ENCODE results near the gene ANGPTL4.

Gene ANGPTL4

GRCh38 chr19:8396563-8397203 is 32.7 kb downstream of the ANGPTL4 start:
- H3K27me3 ChIP-seq (ENCODE audit: insufficient read depth, insufficient read length), result no peaks in the 10 kb centered on the region
- peak overlapping the region; percentile 43 for H3K9ac ChIP-seq (ENCODE audit: insufficient read length, low read depth)
- TF ChIP-seq SUZ12 (IDR thresholded peaks at IDR 0.05; ENCODE audit: extremely low read depth, insufficient read depth, insufficient read length) (no peak), ZNF274 (IDR thresholded peaks at IDR 0.05; ENCODE audit: low read depth, low read length) (no peak), YY1 (IDR thresholded peaks at IDR 0.05; ENCODE audit: insufficient read depth, insufficient read length) (no peak)
- H3K4me3 ChIP-seq (ENCODE audit: insufficient read length, low read depth), result no peak overlapping the region
- H3K36me3 ChIP-seq (ENCODE audit: insufficient read depth, insufficient read length, low read length), result peaks cover 47% of the 10 kb centered on the region
- DNase-seq (ENCODE audit: low read depth, low spot score), result peak; percentile 28
- H3K4me1 ChIP-seq (ENCODE audit: insufficient read depth, insufficient read length), result peaks cover 28% of the 10 kb centered on the region
- no peaks in the 10 kb centered on the region for H3K9me3 ChIP-seq (ENCODE audit: insufficient read depth, low read length)

GRCh38 chr19:8397271-8397670 is 33.3 kb downstream of the ANGPTL4 start:
- no peaks in the 10 kb centered on the region for H3K9me3 ChIP-seq (ENCODE audit: insufficient read depth, low read length)
- H3K4me1 ChIP-seq (ENCODE audit: insufficient read depth, insufficient read length), result peaks cover 22% of the 10 kb centered on the region
- no peaks in the 10 kb centered on the region for H3K27me3 ChIP-seq (ENCODE audit: insufficient read depth, insufficient read length)
- no peak overlapping the region for H3K4me3 ChIP-seq (ENCODE audit: insufficient read length, low read depth)
- peak overlapping the region; percentile 43 for H3K9ac ChIP-seq (ENCODE audit: insufficient read length, low read depth)
- H3K36me3 ChIP-seq (ENCODE audit: insufficient read depth, insufficient read length, low read length), result peaks cover 52% of the 10 kb centered on the region
- no peak for TF ChIP-seq SUZ12 (IDR thresholded peaks at IDR 0.05; ENCODE audit: extremely low read depth, insufficient read depth, insufficient read length)
- TF ChIP-seq YY1 (IDR thresholded peaks at IDR 0.05; ENCODE audit: insufficient read depth, insufficient read length), result no peak
- no peak for TF ChIP-seq ZNF274 (IDR thresholded peaks at IDR 0.05; ENCODE audit: low read depth, low read length)
- no peak for DNase-seq (ENCODE audit: low read depth, low spot score)

- Histone ChIP-seq H3K27me3 (ENCODE audit: insufficient read depth, insufficient read length) (no peaks in the 10 kb centered on the region), H3K36me3 (ENCODE audit: insufficient read depth, insufficient read length, low read length) (peaks cover 56% of the 10 kb centered on the region), H3K4me3 (ENCODE audit: insufficient read length, low read depth) (no peak overlapping the region), H3K9ac (ENCODE audit: insufficient read length, low read depth) (peak overlapping the region; percentile 43), H3K9me3 (ENCODE audit: insufficient read depth, low read length) (no peaks in the 10 kb centered on the region), H3K4me1 (ENCODE audit: insufficient read depth, insufficient read length) (peaks cover 22% of the 10 kb centered on the region)
- DNase-seq (ENCODE audit: low read depth, low spot score), result no peak
- TF ChIP-seq SUZ12 (IDR thresholded peaks at IDR 0.05; ENCODE audit: extremely low read depth, insufficient read depth, insufficient read length) (no peak), YY1 (IDR thresholded peaks at IDR 0.05; ENCODE audit: insufficient read depth, insufficient read length) (no peak), ZNF274 (IDR thresholded peaks at IDR 0.05; ENCODE audit: low read depth, low read length) (no peak)
Observed at GRCh38 chr19:8397746-8398310, 33.9 kb downstream of the ANGPTL4 start.

- Histone ChIP-seq H3K27me3 (ENCODE audit: insufficient read depth, insufficient read length) (no peaks in the 10 kb centered on the region), H3K9ac (ENCODE audit: insufficient read length, low read depth) (peak overlapping the region; percentile 43), H3K36me3 (ENCODE audit: insufficient read depth, insufficient read length, low read length) (peaks cover 57% of the 10 kb centered on the region), H3K9me3 (ENCODE audit: insufficient read depth, low read length) (no peaks in the 10 kb centered on the region), H3K4me1 (ENCODE audit: insufficient read depth, insufficient read length) (peaks cover 18% of the 10 kb centered on the region), H3K4me3 (ENCODE audit: insufficient read length, low read depth) (no peak overlapping the region)
- DNase-seq (ENCODE audit: low read depth, low spot score), result no peak
- TF ChIP-seq SUZ12 (IDR thresholded peaks at IDR 0.05; ENCODE audit: extremely low read depth, insufficient read depth, insufficient read length) (no peak), YY1 (IDR thresholded peaks at IDR 0.05; ENCODE audit: insufficient read depth, insufficient read length) (no peak), ZNF274 (IDR thresholded peaks at IDR 0.05; ENCODE audit: low read depth, low read length) (no peak)
Observed at GRCh38 chr19:8398311-8398771, 34.4 kb downstream of the ANGPTL4 start.

GRCh38 chr19:8399681-8400188 is 35.8 kb downstream of the ANGPTL4 start:
- Histone ChIP-seq H3K27me3 (ENCODE audit: insufficient read depth, insufficient read length) (no peaks in the 10 kb centered on the region), H3K36me3 (ENCODE audit: insufficient read depth, insufficient read length, low read length) (peaks cover 57% of the 10 kb centered on the region), H3K9me3 (ENCODE audit: insufficient read depth, low read length) (no peaks in the 10 kb centered on the region), H3K4me1 (ENCODE audit: insufficient read depth, insufficient read length) (peaks cover 18% of the 10 kb centered on the region), H3K4me3 (ENCODE audit: insufficient read length, low read depth) (no peak overlapping the region), H3K9ac (ENCODE audit: insufficient read length, low read depth) (no peak overlapping the region)
- TF ChIP-seq YY1 (IDR thresholded peaks at IDR 0.05; ENCODE audit: insufficient read depth, insufficient read length), result no peak
- no peak for TF ChIP-seq ZNF274 (IDR thresholded peaks at IDR 0.05; ENCODE audit: low read depth, low read length)
- TF ChIP-seq SUZ12 (IDR thresholded peaks at IDR 0.05; ENCODE audit: extremely low read depth, insufficient read depth, insufficient read length), result no peak
- no peak for DNase-seq (ENCODE audit: low read depth, low spot score)

GRCh38 chr19:8401981-8402411 is 38.0 kb downstream of the ANGPTL4 start:
- DNase-seq (ENCODE audit: low read depth, low spot score), result no peak
- Histone ChIP-seq H3K36me3 (ENCODE audit: insufficient read depth, insufficient read length, low read length) (peaks cover 58% of the 10 kb centered on the region), H3K4me1 (ENCODE audit: insufficient read depth, insufficient read length) (peaks cover 19% of the 10 kb centered on the region), H3K4me3 (ENCODE audit: insufficient read length, low read depth) (no peak overlapping the region), H3K9me3 (ENCODE audit: insufficient read depth, low read length) (no peaks in the 10 kb centered on the region), H3K9ac (ENCODE audit: insufficient read length, low read depth) (no peak overlapping the region), H3K27me3 (ENCODE audit: insufficient read depth, insufficient read length) (no peaks in the 10 kb centered on the region)
- TF ChIP-seq SUZ12 (IDR thresholded peaks at IDR 0.05; ENCODE audit: extremely low read depth, insufficient read depth, insufficient read length), result no peak

GRCh38 chr19:8403098-8403819 is 39.3 kb downstream of the ANGPTL4 start:
- Histone ChIP-seq H3K4me1 (ENCODE audit: insufficient read depth, insufficient read length) (peaks cover 7% of the 10 kb centered on the region), H3K9me3 (ENCODE audit: insufficient read depth, low read length) (no peaks in the 10 kb centered on the region), H3K9ac (ENCODE audit: insufficient read length, low read depth) (no peak overlapping the region), H3K4me3 (ENCODE audit: insufficient read length, low read depth) (no peak overlapping the region), H3K27me3 (ENCODE audit: insufficient read depth, insufficient read length) (no peaks in the 10 kb centered on the region), H3K36me3 (ENCODE audit: insufficient read depth, insufficient read length, low read length) (peaks cover 53% of the 10 kb centered on the region)
- TF ChIP-seq SUZ12 (IDR thresholded peaks at IDR 0.05; ENCODE audit: extremely low read depth, insufficient read depth, insufficient read length) (no peak), YY1 (IDR thresholded peaks at IDR 0.05; ENCODE audit: insufficient read depth, insufficient read length) (no peak), ZNF274 (IDR thresholded peaks at IDR 0.05; ENCODE audit: low read depth, low read length) (no peak)
- DNase-seq (ENCODE audit: low read depth, low spot score), result no peak
